ENCODE results near the gene METAP1D.

Gene METAP1D

GRCh38 chr2:172091761-172092566, 92.2 kb downstream of the METAP1D start:
- Histone ChIP-seq H3K36me3 (ENCODE audit: control insufficient read depth, insufficient read depth, low read length) (no peaks in the 10 kb centered on the region), H3K27ac (ENCODE audit: low read length) (no peak overlapping the region), H3K4me3 (ENCODE audit: low read length) (no peak overlapping the region), H3K9me3 (ENCODE audit: control insufficient read depth, insufficient read depth, low read length) (no peaks in the 10 kb centered on the region), H3K4me1 (ENCODE audit: control insufficient read depth, insufficient read depth, low read length) (no peaks in the 10 kb centered on the region), H3K27me3 (ENCODE audit: control insufficient read depth, insufficient read depth, low read length) (peaks cover 89% of the 10 kb centered on the region)
- DNase-seq (ENCODE audit: low read depth, low spot score) = no peak
- WGBS (ENCODE audit: insufficient coverage, insufficient read length) = no CpG with 5 or more reads among the region's 11 CpGs

DNA sequence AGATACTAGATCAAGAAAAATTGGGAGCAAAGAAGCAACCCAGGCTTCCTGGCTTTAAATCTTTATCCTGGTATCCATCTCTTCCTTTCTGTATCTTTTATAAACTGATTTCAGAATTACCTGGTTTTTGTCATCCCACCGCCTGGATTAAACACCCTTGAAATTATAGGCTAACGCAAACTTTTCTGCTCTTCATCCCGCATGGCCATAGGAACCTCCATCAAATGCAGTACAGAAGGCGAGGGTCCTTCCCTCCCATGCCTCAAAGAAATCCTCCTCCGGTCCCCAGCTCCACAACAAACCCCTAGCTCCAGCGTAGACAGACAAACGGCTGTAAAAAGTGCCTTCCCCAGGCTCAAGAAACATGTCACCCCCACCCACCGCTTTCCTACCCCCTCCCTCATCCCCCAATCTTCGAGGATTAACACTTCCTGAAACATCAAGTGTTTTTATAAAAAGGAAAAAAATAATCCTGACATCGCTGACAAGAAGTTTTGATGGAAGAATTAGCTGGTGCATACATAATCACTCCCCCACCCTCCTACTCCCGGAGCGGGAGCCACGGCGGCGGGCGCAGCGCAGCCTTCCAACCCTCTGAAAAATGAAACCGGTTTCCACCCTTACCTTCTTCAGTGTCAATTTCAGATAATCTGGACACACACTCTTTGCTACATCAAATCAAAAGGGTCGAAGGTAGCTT, 93.1 kb downstream of the METAP1D start:
- Histone ChIP-seq H3K27ac (ENCODE audit: low read length) (no peak overlapping the region), H3K36me3 (ENCODE audit: control insufficient read depth, insufficient read depth, low read length) (no peaks in the 10 kb centered on the region), H3K27me3 (ENCODE audit: control insufficient read depth, insufficient read depth, low read length) (peaks cover 89% of the 10 kb centered on the region), H3K9me3 (ENCODE audit: control insufficient read depth, insufficient read depth, low read length) (no peaks in the 10 kb centered on the region), H3K4me3 (ENCODE audit: low read length) (no peak overlapping the region), H3K4me1 (ENCODE audit: control insufficient read depth, insufficient read depth, low read length) (no peaks in the 10 kb centered on the region)
- no CpG with 5 or more reads among the region's 19 CpGs for WGBS (ENCODE audit: insufficient coverage, insufficient read length)
- no peak for DNase-seq (ENCODE audit: low read depth, low spot score)

DNA sequence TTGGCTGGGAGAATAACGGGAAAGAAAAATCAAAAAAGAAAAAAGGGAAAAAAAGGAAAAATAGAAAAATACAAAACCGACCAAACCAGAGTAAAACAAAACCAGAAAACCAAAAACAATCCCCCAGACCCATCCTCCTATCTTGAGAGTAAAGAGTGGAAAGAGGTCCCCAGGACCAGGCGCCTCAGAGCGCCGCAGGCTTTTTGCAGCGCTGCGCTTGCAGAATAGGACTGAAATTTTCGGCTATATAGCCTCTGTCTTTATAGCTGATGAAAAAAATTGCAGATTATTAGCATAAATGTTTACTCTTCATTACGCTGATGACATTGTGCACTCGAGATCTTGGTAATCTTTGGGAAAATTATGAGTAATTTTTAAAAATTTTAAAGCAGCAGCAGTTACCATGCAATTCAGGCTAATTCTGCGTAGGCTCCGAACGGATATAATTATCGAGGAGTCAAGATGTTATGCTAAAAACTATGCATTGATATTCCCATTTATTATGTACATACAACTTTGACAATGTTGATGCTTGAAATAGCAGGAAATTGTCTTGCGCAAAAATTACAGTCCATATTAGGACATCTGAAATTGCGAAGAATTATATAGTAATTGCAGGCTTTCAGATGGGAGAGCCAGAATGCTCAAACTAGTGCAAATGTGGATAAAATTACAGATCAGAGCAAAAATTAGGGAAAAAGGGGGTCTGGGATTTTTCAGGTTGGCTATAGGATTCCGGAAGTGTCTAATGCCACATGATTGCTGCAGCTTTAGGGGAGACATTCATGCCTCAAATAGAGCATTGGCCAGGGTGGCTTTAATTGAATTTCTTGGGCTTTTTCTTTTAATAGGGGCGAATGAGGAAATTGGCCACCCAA, 93.9 kb downstream of the METAP1D start:
- no CpG with 5 or more reads among the region's 18 CpGs for WGBS (ENCODE audit: insufficient coverage, insufficient read length)
- Histone ChIP-seq H3K9me3 (ENCODE audit: control insufficient read depth, insufficient read depth, low read length) (no peaks in the 10 kb centered on the region), H3K27me3 (ENCODE audit: control insufficient read depth, insufficient read depth, low read length) (peaks cover 89% of the 10 kb centered on the region), H3K4me3 (ENCODE audit: low read length) (no peak overlapping the region), H3K27ac (ENCODE audit: low read length) (no peak overlapping the region), H3K36me3 (ENCODE audit: control insufficient read depth, insufficient read depth, low read length) (no peaks in the 10 kb centered on the region), H3K4me1 (ENCODE audit: control insufficient read depth, insufficient read depth, low read length) (peaks cover under 1% of the 10 kb centered on the region; the same call in 1 of the 2 replicates)
- DNase-seq (ENCODE audit: low read depth, low spot score) = no peak

DNA sequence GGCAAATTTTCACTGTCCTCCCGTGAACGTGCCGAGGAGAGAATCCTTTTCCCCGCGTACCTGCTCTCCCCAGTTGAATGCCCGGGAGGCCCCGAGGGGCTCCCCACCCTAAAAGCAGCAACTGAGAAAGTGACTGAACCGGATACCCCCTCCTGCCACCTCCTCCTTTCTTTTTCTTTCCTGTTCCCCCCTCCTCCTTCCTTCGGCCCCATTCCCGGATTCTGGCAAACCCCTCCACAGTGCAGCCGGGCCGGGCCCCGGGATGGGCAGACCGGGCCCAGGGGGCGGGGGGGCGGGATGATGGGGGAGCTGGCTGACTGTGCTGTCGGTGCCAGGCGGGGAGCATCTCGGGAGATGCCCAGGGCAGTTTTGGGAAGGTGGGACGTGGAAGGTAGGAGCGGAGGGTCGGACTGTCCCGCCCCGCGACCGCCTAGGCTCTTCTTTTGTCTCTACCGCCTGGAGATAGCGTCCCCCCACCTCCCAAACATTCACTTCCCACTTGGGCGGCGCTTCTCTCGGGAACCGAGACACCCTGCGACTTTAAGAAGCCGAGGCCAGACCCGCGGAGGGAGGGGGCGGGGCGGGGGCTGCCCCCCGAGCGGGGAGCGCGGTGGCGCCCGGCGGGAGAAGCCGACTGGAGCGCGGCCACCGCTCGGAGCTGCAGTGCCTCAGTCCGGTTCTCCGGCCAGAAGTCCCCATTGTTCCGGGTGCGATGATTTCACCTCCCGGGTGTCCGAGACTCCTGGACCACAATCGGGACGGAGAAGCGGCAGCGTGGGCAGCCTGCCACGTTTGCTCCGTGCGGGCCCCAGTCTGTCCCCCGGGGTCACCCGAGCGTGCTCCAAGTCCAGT, 94.8 kb downstream of the METAP1D start:
- Histone ChIP-seq H3K4me3 (ENCODE audit: low read length) (peak overlapping the region; percentile 0; the same call in 1 of the 2 replicates), H3K27ac (ENCODE audit: low read length) (no peak overlapping the region), H3K36me3 (ENCODE audit: control insufficient read depth, insufficient read depth, low read length) (no peaks in the 10 kb centered on the region), H3K27me3 (ENCODE audit: control insufficient read depth, insufficient read depth, low read length) (peaks cover 87% of the 10 kb centered on the region), H3K9me3 (ENCODE audit: control insufficient read depth, insufficient read depth, low read length) (no peaks in the 10 kb centered on the region), H3K4me1 (ENCODE audit: control insufficient read depth, insufficient read depth, low read length) (peaks cover 3% of the 10 kb centered on the region; the same call in 1 of the 2 replicates)
- WGBS (ENCODE audit: insufficient coverage, insufficient read length) = no CpG with 5 or more reads among the region's 66 CpGs
- no peak for DNase-seq (ENCODE audit: low read depth, low spot score)

GRCh38 chr2:172095146-172095904, 95.6 kb downstream of the METAP1D start:
- no peak overlapping the region for H3K27ac ChIP-seq (ENCODE audit: low read length)
- no CpG with 5 or more reads among the region's 51 CpGs for WGBS (ENCODE audit: insufficient coverage, insufficient read length)
- H3K27me3 ChIP-seq (ENCODE audit: control insufficient read depth, insufficient read depth, low read length) = peaks cover 83% of the 10 kb centered on the region
- H3K4me1 ChIP-seq (ENCODE audit: control insufficient read depth, insufficient read depth, low read length) = peaks cover 3% of the 10 kb centered on the region; the same call in 1 of the 2 replicates
- H3K36me3 ChIP-seq (ENCODE audit: control insufficient read depth, insufficient read depth, low read length) = no peaks in the 10 kb centered on the region
- peak overlapping the region; percentile 0; the same call in 1 of the 2 replicates for H3K4me3 ChIP-seq (ENCODE audit: low read length)
- DNase-seq (ENCODE audit: low read depth, low spot score) = no peak
- H3K9me3 ChIP-seq (ENCODE audit: control insufficient read depth, insufficient read depth, low read length) = no peaks in the 10 kb centered on the region

GRCh38 chr2:172095905-172096625, 96.3 kb downstream of the METAP1D start:
- no peak overlapping the region; the same call in 1 of the 2 replicates for H3K4me3 ChIP-seq (ENCODE audit: low read length)
- no CpG with 5 or more reads among the region's 40 CpGs for WGBS (ENCODE audit: insufficient coverage, insufficient read length)
- H3K27ac ChIP-seq (ENCODE audit: low read length) = no peak overlapping the region
- no peaks in the 10 kb centered on the region for H3K9me3 ChIP-seq (ENCODE audit: control insufficient read depth, insufficient read depth, low read length)
- H3K27me3 ChIP-seq (ENCODE audit: control insufficient read depth, insufficient read depth, low read length) = peaks cover 84% of the 10 kb centered on the region
- H3K4me1 ChIP-seq (ENCODE audit: control insufficient read depth, insufficient read depth, low read length) = peaks cover 3% of the 10 kb centered on the region; the same call in 1 of the 2 replicates
- no peaks in the 10 kb centered on the region for H3K36me3 ChIP-seq (ENCODE audit: control insufficient read depth, insufficient read depth, low read length)
- no peak for DNase-seq (ENCODE audit: low read depth, low spot score)

DNA sequence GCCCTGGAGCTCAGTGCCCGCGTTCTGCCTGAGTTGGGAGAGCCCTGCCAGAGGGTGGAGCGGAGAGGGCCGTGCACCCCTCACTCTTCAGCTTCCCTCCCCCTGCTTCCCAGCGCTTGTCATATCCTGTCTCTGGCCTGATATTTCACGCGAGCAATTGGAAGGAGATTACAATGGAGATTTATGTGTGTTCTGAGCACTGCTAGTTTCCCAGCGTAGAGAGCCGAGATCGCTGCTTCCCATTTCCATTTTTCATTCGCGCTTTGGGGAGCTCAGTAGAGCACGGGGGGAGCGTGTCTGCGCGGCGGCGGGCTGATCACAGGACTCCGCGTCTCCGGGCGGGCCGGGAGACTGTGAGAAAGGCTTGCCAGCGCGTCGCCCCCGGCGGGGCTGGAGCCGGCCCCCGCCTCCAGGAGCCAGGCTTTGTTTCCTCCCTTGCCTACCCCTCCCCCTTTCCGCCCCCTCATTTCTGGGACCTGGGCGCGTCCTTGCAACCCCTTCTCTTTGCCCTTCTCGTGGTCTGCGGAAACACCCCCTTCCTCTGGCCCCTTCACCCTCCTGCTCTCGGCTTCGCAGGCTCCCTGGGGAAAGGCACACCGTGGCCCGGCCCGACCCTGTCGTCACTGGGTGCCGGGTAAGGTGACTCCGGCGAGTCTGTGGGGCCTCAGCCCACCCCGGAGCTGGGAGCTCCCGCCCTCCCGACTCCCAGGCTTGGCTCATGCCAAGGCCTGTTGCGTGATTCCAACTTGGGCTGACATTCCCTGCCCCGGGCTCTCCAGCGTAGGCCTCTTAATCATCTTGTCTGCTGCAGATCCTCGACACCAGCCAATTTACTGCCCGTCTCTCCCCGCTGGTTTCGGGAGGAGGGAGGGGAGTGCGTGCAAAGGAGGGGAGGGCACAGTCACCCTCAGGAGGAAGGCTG, 97.1 kb downstream of the METAP1D start:
- no CpG with 5 or more reads among the region's 55 CpGs for WGBS (ENCODE audit: insufficient coverage, insufficient read length)
- Histone ChIP-seq H3K4me3 (ENCODE audit: low read length) (no peak overlapping the region; the same call in 1 of the 2 replicates), H3K9me3 (ENCODE audit: control insufficient read depth, insufficient read depth, low read length) (no peaks in the 10 kb centered on the region), H3K27me3 (ENCODE audit: control insufficient read depth, insufficient read depth, low read length) (peaks cover 87% of the 10 kb centered on the region), H3K36me3 (ENCODE audit: control insufficient read depth, insufficient read depth, low read length) (no peaks in the 10 kb centered on the region), H3K27ac (ENCODE audit: low read length) (no peak overlapping the region), H3K4me1 (ENCODE audit: control insufficient read depth, insufficient read depth, low read length) (peaks cover 5% of the 10 kb centered on the region)
- no peak for DNase-seq (ENCODE audit: low read depth, low spot score)

GRCh38 chr2:172097557-172098131, 97.9 kb downstream of the METAP1D start:
- Histone ChIP-seq H3K36me3 (ENCODE audit: control insufficient read depth, insufficient read depth, low read length) (no peaks in the 10 kb centered on the region), H3K27ac (ENCODE audit: low read length) (no peak overlapping the region), H3K4me1 (ENCODE audit: control insufficient read depth, insufficient read depth, low read length) (peaks cover 5% of the 10 kb centered on the region), H3K27me3 (ENCODE audit: control insufficient read depth, insufficient read depth, low read length) (peaks cover 82% of the 10 kb centered on the region), H3K4me3 (ENCODE audit: low read length) (no peak overlapping the region), H3K9me3 (ENCODE audit: control insufficient read depth, insufficient read depth, low read length) (no peaks in the 10 kb centered on the region)
- WGBS (ENCODE audit: insufficient coverage, insufficient read length) = no CpG with 5 or more reads among the region's 9 CpGs
- DNase-seq (ENCODE audit: low read depth, low spot score) = no peak

Measured in iPS DF 6.9 (cell line).